ENCODE data around the gene RNF5. TPM values are rescaled to one million over a fixed set of nuclear protein-coding genes. Genes with fewer than 3 reads are reported as not detected.

RNF5 gene
- polyA plus RNA-seq, 1 of the 3 experiments (the other 2 are of a cell fraction): 110 TPM

DNA sequence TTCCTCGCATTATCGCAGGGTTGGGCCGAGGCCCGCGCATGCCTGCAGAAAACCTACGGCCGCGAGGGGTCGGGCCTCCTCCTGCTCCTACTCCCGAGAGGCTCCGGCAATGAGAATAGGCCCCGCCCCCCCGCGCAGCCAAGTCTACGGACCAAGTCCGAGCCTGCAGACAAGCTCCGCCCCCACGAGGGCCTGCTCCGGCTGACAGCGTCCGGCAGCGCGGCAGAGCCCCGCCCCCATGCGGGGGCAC is 17.4 kb downstream of the RNF5 start:
- Histone ChIP-seq H2AFZ (ENCODE audit: low read depth) (no peak overlapping the region), H3K4me2 (no peak overlapping the region; the same call in 1 of the 2 replicates), H3K36me3 (replicated peaks in 1 of 2; ENCODE audit: control insufficient read depth in 1 of 2, insufficient read depth in 2 of 2, low read length in 1 of 2) (no peaks in the 10 kb centered on the region), H3K9me2 (no peaks in the 10 kb centered on the region), H3K9me3 (no peaks in the 10 kb centered on the region), H3K4me3 (ENCODE audit: low read depth in 2 of 2, low read length in 1 of 2) (peak overlapping the region; percentile 83 to 95), H3K4me1 (ENCODE audit: control insufficient read depth in 1 of 2, insufficient read depth in 2 of 2, low read depth in 1 of 2, low read length in 1 of 2) (peaks cover 6 to 23% of the 10 kb centered on the region in 2 experiments; a peak in 1 of 4 replicates), H3K79me2 (ENCODE audit: insufficient read depth) (no peaks in the 10 kb centered on the region), H3K27me3 (ENCODE audit: insufficient read depth) (no peaks in the 10 kb centered on the region), H3K9ac (peak overlapping the region; percentile 100; the same call in 1 of the 2 replicates), H3K27ac (ENCODE audit: low read depth in 2 of 2, low read length in 1 of 2) (peak overlapping the region in 1 of 2 experiments; percentile 100; a peak in 3 of 4 replicates), H4K20me1 (ENCODE audit: insufficient read depth) (no peaks in the 10 kb centered on the region), H3F3A (replicated peaks; ENCODE audit: insufficient read depth) (peaks cover 15% of the 10 kb centered on the region)
- peak; percentile 94 for DNase-seq
- ChIA-PET CTCF (interaction anchor here (0.7 to 2.3 kb wide), 12 partner anchors 13 to 643 kb away, joined by 3 to 17 read pairs (median 5); partner anchors contain the start of genes AGPAT1, ATF6B, EGFL8 and FKBPL), POLR2A (interaction anchor here (0.5 to 2.2 kb wide), 11 partner anchors 9 to 1013 kb away, joined by 3 to 16 read pairs (median 4); partner anchors contain the start of genes ATF6B, DDX39B, DXO and FKBPL)
- peak; percentile 93 for TF ChIP-seq NRF1 (IDR thresholded peaks at IDR 0.05; ENCODE audit: low read depth, low read length)
- TF ChIP-seq CHD2 (IDR thresholded peaks at IDR 0.05; ENCODE audit: low read length, partially characterized antibody): peak; percentile 67
- TF ChIP-seq SIN3A (IDR thresholded peaks at IDR 0.05; ENCODE audit: borderline replicate concordance, low read depth, low read length): peak; percentile 78; the same call in 1 of the 2 replicates
- 0 out of 2 replicates have a peak, but pooled peaks have one; percentile 11 for TF ChIP-seq YY1 (IDR thresholded peaks at IDR 0.05; ENCODE audit: low read depth)
- TF ChIP-seq MXI1 (IDR thresholded peaks at IDR 0.05; ENCODE audit: low read depth, low read length): peak; percentile 98
- TF ChIP-seq, protein P1, sequence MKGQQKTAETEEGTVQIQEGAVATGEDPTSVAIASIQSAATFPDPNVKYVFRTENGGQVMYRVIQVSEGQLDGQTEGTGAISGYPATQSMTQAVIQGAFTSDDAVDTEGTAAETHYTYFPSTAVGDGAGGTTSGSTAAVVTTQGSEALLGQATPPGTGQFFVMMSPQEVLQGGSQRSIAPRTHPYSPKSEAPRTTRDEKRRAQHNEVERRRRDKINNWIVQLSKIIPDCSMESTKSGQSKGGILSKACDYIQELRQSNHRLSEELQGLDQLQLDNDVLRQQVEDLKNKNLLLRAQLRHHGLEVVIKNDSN (IDR thresholded peaks at IDR 0.05; ENCODE audit: borderline replicate concordance, low read depth): no peak
- TF ChIP-seq, protein P2, sequence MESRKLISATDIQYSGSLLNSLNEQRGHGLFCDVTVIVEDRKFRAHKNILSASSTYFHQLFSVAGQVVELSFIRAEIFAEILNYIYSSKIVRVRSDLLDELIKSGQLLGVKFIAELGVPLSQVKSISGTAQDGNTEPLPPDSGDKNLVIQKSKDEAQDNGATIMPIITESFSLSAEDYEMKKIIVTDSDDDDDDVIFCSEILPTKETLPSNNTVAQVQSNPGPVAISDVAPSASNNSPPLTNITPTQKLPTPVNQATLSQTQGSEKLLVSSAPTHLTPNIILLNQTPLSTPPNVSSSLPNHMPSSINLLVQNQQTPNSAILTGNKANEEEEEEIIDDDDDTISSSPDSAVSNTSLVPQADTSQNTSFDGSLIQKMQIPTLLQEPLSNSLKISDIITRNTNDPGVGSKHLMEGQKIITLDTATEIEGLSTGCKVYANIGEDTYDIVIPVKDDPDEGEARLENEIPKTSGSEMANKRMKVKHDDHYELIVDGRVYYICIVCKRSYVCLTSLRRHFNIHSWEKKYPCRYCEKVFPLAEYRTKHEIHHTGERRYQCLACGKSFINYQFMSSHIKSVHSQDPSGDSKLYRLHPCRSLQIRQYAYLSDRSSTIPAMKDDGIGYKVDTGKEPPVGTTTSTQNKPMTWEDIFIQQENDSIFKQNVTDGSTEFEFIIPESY (IDR thresholded peaks at IDR 0.05; ENCODE audit: borderline replicate concordance, low read depth): no peak
- no peak for TF ChIP-seq EZH2phosphoT487 (IDR thresholded peaks at IDR 0.05; ENCODE audit: borderline replicate concordance, low read depth)
- 2% methylated on average over 10 of the region's 25 CpGs for WGBS (ENCODE audit: low lambda C conversion rate)

DNA sequence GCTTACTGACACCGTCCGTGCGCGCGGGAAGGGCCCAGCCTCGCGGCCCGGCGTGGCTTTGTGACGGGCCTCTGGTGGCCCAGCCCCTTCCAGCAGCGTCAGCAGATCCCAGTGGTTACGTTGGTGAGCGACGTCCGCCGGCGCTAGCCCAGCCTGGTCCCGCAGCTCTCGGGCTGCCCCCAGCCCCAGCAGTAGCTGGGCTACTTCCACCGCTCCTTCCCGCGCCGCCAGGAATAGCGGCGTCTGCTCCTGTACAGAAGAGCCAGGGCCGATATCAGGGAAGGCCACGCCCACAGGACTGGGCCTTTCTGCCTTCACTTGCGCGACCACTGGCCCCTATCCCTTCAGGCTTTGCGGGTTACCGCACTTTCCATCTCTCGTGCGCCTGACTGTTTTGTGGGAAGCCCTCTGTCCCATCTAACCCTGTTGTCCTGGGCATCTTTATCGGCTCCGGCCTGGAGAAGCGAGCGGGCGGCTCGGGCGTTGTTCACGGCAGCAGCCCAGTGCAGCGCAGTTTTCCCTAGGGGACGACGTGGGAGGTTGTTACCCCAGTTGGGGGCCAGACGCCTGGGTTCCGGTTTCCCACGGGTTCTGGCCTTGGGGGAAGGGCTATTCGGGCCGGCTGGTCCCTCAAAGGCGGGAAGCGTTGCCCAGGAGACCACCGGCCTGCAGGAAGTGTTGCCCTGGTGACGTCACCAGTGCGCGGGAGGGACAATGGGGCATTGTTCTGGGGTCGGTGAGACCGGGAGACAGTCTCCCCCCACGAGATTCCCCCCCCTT is 17.9 kb downstream of the RNF5 start:
- peak overlapping the region; percentile 99 to 100 for H3K27ac ChIP-seq (ENCODE audit: low read depth in 2 of 2, low read length in 1 of 2)
- H3K79me2 ChIP-seq (ENCODE audit: insufficient read depth): no peaks in the 10 kb centered on the region
- no peaks in the 10 kb centered on the region for H3K36me3 ChIP-seq (replicated peaks in 1 of 2; ENCODE audit: control insufficient read depth in 1 of 2, insufficient read depth in 2 of 2, low read length in 1 of 2)
- WGBS (ENCODE audit: low lambda C conversion rate): 0% methylated on average over 20 of the region's 58 CpGs
- H3K9me3 ChIP-seq: no peaks in the 10 kb centered on the region
- peaks cover 15% of the 10 kb centered on the region for H3F3A ChIP-seq (replicated peaks; ENCODE audit: insufficient read depth)
- ChIA-PET POLR2A (interaction anchor here (0.5 to 2.2 kb wide), 12 partner anchors 9 to 1012 kb away, joined by 3 to 16 read pairs (median 4); partner anchors contain the start of genes ATF6B, DDX39B, DXO and FKBPL), CTCF (interaction anchor here (0.7 to 2.3 kb wide), 11 partner anchors 14 to 643 kb away, joined by 3 to 17 read pairs (median 5); partner anchors contain the start of genes AGPAT1, ATF6B, EGFL8 and FKBPL)
- no peaks in the 10 kb centered on the region for H4K20me1 ChIP-seq (ENCODE audit: insufficient read depth)
- H3K27me3 ChIP-seq (ENCODE audit: insufficient read depth): no peaks in the 10 kb centered on the region
- no peaks in the 10 kb centered on the region for H3K9me2 ChIP-seq
- H3K4me2 ChIP-seq: peak overlapping the region; percentile 100
- H3K4me1 ChIP-seq (ENCODE audit: control insufficient read depth in 1 of 2, insufficient read depth in 2 of 2, low read depth in 1 of 2, low read length in 1 of 2): peaks cover 6 to 18% of the 10 kb centered on the region in 2 experiments; a peak in 1 of 4 replicates
- DNase-seq: peak; percentile 88
- peak overlapping the region; percentile 100 for H3K9ac ChIP-seq
- H3K4me3 ChIP-seq (ENCODE audit: low read depth in 2 of 2, low read length in 1 of 2): peak overlapping the region; percentile 83 to 95
- peak overlapping the region; percentile 40; the same call in 1 of the 2 replicates for H2AFZ ChIP-seq (ENCODE audit: low read depth)
- TF ChIP-seq RFX5 (IDR thresholded peaks at IDR 0.05; ENCODE audit: low read length) (0 out of 2 replicates have a peak, but pooled peaks have one; percentile 11), FOXJ3 (CRISPR knock-in tag; IDR thresholded peaks at IDR 0.05) (peak; percentile 21; the same call in 1 of the 2 replicates), FOXM1 (IDR thresholded peaks at IDR 0.05; ENCODE audit: low read depth) (no peak), NFIC (IDR thresholded peaks at IDR 0.05; ENCODE audit: borderline replicate concordance) (no peak), MXI1 (IDR thresholded peaks at IDR 0.05; ENCODE audit: low read depth, low read length) (peak; percentile 56; the same call in 1 of the 2 replicates), ELF1 (IDR thresholded peaks at IDR 0.05) (peak; percentile 35; the same call in 1 of the 2 replicates), RCOR1 (IDR thresholded peaks at IDR 0.05; ENCODE audit: low read length) (no peak)
- TF ChIP-seq, protein P3, sequence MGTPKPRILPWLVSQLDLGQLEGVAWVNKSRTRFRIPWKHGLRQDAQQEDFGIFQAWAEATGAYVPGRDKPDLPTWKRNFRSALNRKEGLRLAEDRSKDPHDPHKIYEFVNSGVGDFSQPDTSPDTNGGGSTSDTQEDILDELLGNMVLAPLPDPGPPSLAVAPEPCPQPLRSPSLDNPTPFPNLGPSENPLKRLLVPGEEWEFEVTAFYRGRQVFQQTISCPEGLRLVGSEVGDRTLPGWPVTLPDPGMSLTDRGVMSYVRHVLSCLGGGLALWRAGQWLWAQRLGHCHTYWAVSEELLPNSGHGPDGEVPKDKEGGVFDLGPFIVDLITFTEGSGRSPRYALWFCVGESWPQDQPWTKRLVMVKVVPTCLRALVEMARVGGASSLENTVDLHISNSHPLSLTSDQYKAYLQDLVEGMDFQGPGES (IDR thresholded peaks at IDR 0.05; ENCODE audit: low read depth, low read length): no peak
- TF ChIP-seq, protein P4, sequence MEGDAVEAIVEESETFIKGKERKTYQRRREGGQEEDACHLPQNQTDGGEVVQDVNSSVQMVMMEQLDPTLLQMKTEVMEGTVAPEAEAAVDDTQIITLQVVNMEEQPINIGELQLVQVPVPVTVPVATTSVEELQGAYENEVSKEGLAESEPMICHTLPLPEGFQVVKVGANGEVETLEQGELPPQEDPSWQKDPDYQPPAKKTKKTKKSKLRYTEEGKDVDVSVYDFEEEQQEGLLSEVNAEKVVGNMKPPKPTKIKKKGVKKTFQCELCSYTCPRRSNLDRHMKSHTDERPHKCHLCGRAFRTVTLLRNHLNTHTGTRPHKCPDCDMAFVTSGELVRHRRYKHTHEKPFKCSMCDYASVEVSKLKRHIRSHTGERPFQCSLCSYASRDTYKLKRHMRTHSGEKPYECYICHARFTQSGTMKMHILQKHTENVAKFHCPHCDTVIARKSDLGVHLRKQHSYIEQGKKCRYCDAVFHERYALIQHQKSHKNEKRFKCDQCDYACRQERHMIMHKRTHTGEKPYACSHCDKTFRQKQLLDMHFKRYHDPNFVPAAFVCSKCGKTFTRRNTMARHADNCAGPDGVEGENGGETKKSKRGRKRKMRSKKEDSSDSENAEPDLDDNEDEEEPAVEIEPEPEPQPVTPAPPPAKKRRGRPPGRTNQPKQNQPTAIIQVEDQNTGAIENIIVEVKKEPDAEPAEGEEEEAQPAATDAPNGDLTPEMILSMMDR (IDR thresholded peaks at IDR 0.05): no peak
- TF ChIP-seq, protein P2 (IDR thresholded peaks at IDR 0.05; ENCODE audit: borderline replicate concordance, low read depth): no peak

All from SK-N-SH (cell line).